ENCODE results near the gene CASKIN2.

Gene CASKIN2

DNA sequence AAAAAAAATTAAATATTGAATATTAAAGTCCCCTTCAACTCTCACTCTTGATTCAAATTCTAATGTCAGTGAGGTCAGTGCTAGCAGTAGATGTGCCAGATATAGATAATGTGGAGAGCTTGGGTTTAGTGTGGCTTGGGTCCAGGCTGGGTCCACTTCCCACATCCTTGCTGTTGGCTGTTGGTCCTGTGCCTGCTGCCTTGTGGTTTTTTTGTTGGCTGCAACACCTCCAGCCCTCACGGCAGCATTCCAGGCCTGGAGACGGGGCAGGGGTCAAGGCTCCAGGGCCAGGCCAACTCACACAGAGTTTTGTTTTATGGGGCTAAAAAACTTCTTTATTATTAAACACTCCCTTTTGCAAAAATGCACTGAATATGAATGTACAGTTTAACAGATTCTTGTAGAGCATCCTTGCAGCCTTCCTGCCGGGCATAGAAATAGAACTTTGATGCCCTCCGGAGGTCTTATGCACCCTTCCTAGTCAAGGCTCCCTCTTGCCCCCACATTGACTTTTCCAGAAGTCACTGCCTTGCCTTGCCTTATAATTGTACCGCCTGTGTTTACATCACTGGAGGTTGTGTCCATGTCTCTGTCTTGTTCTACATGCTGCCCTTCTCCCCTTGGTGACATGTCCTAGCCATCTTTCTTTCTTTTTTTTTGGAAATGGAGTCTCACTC is 46.7 kb upstream of the CASKIN2 start:
- no peak overlapping the region for H3K4me3 ChIP-seq (ENCODE audit: low read depth, low read length)
- H3K9me3 ChIP-seq (ENCODE audit: severe bottlenecking), result no peaks in the 10 kb centered on the region
- no peaks in the 10 kb centered on the region for H3K27me3 ChIP-seq (ENCODE audit: insufficient read depth, low read depth, severe bottlenecking)
- TF ChIP-seq, protein P1, sequence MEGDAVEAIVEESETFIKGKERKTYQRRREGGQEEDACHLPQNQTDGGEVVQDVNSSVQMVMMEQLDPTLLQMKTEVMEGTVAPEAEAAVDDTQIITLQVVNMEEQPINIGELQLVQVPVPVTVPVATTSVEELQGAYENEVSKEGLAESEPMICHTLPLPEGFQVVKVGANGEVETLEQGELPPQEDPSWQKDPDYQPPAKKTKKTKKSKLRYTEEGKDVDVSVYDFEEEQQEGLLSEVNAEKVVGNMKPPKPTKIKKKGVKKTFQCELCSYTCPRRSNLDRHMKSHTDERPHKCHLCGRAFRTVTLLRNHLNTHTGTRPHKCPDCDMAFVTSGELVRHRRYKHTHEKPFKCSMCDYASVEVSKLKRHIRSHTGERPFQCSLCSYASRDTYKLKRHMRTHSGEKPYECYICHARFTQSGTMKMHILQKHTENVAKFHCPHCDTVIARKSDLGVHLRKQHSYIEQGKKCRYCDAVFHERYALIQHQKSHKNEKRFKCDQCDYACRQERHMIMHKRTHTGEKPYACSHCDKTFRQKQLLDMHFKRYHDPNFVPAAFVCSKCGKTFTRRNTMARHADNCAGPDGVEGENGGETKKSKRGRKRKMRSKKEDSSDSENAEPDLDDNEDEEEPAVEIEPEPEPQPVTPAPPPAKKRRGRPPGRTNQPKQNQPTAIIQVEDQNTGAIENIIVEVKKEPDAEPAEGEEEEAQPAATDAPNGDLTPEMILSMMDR (IDR thresholded peaks at IDR 0.05; ENCODE audit: low read depth, low read length), result 0 out of 2 replicates have a peak, but pooled peaks have one; percentile 1
- H3K36me3 ChIP-seq, result peaks cover 87% of the 10 kb centered on the region
- no peak overlapping the region for H3K27ac ChIP-seq
- no peak for DNase-seq

DNA sequence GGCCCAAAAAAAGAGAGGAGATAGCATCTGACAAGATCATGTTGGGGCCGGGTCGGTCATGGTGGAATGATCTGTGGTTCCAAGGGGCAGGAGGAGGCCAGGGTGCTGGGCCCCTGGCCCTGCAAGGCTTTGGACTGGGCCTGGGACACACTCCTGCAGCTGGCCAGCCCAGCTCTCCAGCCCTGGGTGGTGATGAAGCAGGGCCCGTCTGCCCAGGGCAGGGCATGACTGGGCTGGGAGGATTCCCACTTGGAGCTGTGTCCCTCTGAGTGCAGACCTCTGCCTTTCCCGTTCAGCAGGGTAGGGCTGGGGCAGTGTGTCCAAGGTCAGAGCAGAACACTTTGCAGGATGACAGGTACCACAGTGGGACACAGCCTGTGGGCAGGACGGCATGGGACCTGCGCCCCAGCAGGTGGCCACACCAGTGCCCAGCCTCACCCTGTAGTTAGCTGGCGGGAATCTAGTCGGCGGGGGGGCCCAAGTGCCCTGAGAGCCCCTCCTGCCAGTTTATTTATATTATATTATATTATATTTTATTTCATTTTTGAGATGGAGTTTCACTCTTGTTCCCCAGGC is 44.7 kb upstream of the CASKIN2 start:
- no peaks in the 10 kb centered on the region for H3K27me3 ChIP-seq (ENCODE audit: insufficient read depth, low read depth, severe bottlenecking)
- TF ChIP-seq, protein P1 (IDR thresholded peaks at IDR 0.05; ENCODE audit: low read depth, low read length), result no peak
- no peak overlapping the region for H3K27ac ChIP-seq

DNA sequence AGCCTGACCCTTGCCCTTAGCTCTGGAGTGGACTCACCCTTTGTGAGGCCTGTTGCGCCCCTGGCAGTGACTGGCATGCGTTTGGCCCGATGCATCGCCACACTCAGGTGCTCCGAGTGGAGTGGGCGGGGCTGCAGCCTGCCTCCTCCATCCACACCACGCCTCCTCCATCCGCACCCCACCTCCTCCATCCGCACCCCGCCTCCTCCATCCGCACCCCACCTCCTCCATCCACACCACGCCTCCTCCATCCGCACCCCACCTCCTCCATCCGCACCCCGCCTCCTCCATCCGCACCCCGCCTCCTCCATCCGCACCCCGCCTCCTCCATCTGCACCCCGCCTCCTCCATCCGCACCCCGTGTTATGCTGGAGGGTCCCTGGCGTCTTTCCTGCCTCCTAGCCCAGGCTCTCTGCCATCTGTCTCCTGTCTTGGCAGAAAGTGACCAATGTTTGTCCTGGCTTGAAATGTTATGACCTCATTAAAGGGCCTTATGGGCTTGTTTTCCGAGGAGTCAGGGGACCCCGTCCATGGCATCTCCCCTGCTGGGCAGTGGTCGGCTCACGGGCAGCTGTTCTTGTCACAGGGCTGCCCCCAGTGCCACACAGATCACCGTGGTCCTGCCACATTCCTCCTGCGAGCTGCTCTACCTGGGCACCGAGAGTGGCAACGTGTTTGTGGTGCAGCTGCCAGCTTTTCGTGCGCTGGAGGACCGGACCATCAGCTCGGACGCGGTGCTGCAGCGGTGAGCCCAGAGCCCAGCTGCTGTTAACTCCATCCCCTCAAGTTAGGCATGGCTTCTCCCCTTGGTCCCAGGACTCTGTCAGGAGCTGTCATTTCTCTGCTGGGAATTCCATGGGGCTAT is 43.6 kb upstream of the CASKIN2 start:
- no peak overlapping the region for H3K4me3 ChIP-seq (ENCODE audit: low read depth, low read length)
- H3K36me3 ChIP-seq, result peaks cover 70% of the 10 kb centered on the region
- TF ChIP-seq, protein P1 (IDR thresholded peaks at IDR 0.05; ENCODE audit: low read depth, low read length), result no peak
- DNase-seq, result peak; percentile 14
- no peaks in the 10 kb centered on the region for H3K27me3 ChIP-seq (ENCODE audit: insufficient read depth, low read depth, severe bottlenecking)
- H3K9me3 ChIP-seq (ENCODE audit: severe bottlenecking), result no peaks in the 10 kb centered on the region
- no peak overlapping the region for H3K27ac ChIP-seq

More for the DNA sequence above, 44.7 kb upstream of the CASKIN2 start:
- Histone ChIP-seq H3K9me3 (ENCODE audit: severe bottlenecking) (no peaks in the 10 kb centered on the region), H3K4me3 (ENCODE audit: low read depth, low read length) (no peak overlapping the region), H3K36me3 (peaks cover 71% of the 10 kb centered on the region)
- no peak for DNase-seq

DNA sequence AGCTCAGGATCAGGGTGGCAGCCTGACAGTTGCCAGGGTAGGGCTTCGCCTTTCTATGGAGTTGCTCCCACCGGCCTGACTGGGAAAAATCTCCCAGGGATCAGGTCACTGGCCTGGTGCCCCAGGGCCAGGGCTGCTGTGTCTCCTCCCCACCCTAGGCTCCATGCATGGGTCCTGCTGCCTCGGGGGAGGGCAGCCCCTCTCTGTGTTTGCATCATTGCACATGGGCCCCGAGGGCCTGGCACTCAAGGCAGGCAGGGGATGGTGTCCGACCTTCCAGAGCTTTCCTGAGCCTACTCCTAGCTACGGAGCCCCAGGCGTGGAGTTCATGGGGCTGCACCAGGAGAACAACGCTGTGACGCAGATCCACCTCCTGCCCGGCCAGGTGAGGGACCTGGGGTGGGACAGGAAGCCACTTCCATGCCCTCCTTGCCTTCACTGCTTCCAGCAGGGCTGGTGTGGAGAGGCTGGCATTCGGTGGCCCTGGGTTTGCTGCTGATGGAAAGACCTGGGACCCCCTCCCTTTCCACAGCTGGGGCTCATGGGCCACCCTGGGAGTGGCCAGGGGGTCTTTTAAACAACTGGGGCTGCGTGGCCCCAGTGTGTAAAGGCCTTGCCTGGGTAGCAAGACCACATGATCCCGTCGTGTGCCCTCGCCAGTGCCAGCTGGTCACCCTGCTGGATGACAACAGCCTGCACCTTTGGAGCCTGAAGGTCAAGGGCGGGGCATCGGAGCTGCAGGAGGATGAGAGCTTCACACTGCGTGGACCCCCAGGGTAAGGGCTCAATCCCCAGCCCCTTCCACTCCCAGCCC is 42.7 kb upstream of the CASKIN2 start:
- no peak overlapping the region for H3K4me3 ChIP-seq (ENCODE audit: low read depth, low read length)
- H3K9me3 ChIP-seq (ENCODE audit: severe bottlenecking), result no peaks in the 10 kb centered on the region
- TF ChIP-seq, protein P1 (IDR thresholded peaks at IDR 0.05; ENCODE audit: low read depth, low read length), result no peak
- peaks cover 70% of the 10 kb centered on the region for H3K36me3 ChIP-seq
- no peaks in the 10 kb centered on the region for H3K27me3 ChIP-seq (ENCODE audit: insufficient read depth, low read depth, severe bottlenecking)
- no peak for DNase-seq
- no peak overlapping the region for H3K27ac ChIP-seq

DNA sequence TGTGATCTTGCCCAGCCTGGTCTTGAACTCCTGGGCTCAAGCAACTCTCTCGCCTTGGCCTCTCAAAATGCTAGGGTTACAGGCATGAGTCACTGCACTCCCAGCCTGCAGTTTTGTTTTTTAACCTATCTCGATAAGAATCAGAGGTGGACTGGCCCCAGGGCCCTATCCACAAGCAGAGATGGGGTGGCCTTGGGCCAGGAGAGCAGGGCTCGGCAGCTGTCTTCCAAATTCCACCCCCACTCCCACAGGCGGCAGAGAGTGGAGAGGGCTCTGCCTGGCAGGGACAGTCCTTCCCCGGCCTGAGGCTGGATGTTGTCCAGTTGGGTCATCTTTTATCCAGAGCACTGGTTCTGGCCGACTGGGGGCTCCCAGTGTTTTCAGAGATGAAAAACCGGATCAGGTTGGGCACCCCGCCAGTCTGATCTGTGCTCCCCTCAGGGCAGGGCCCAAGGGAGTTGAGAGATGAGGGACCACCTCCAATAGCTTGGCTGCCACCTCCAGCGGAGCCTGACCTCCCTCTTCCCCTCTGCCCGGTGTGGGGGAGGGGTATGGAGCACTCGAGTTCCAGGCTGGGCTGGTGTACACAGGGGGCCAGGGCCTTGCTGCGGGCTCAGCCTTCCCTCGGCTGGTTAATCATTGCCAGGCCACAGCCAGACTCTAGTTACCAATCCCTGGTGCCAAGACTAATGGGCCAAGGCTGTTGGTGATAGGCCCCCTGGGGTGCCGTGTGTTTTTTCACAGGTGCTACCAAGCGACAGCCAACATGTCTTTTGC is 41.9 kb upstream of the CASKIN2 start:
- TF ChIP-seq, protein P1 (IDR thresholded peaks at IDR 0.05; ENCODE audit: low read depth, low read length), result no peak
- Histone ChIP-seq H3K36me3 (peaks cover 70% of the 10 kb centered on the region), H3K27ac (no peak overlapping the region), H3K4me3 (ENCODE audit: low read depth, low read length) (no peak overlapping the region), H3K27me3 (ENCODE audit: insufficient read depth, low read depth, severe bottlenecking) (no peaks in the 10 kb centered on the region), H3K9me3 (ENCODE audit: severe bottlenecking) (no peaks in the 10 kb centered on the region)
- DNase-seq, result peak; percentile 20
